Loucy (cell line): ENCODE measurements around the gene E2F3.
"Not testable (repeated sequence)": the region's sequence is repeated elsewhere in the genome, so short reads cannot be mapped to it uniquely, and the experiment has no call there.

ENCODE experiments used
- H2AFZ ChIP-seq: fragments of 200-600 bp; sonication (generic); 2 replicates; pipeline ENCODE4 v1.6.0; 2016; ENCODE audit warnings: antibody characterized with exemption, mild to moderate bottlenecking, low read length, moderate library complexity
- H3F3A ChIP-seq: fragments of 200-600 bp; 2 replicates; pipeline ENCODE4 v1.6.0; 2016; ENCODE audit warnings: antibody characterized with exemption, low read depth, mild to moderate bottlenecking
- H3K27me3 ChIP-seq: fragments of 200-600 bp; sonication (generic); 2 replicates; pipeline ENCODE4 v1.6.1; 2014; ENCODE audit warnings: low read length, mild to moderate bottlenecking; ENCODE audit not compliant: insufficient read depth, poor library complexity, severe bottlenecking
- H3K36me3 ChIP-seq: fragments of 200-600 bp; sonication (generic); 2 replicates; pipeline ENCODE4 v1.6.1; 2016; ENCODE audit warnings: low read length; ENCODE audit not compliant: insufficient read depth
- H3K4me1 ChIP-seq: fragments of 200-600 bp; sonication (generic); 2 replicates; pipeline ENCODE4 v1.5.1; 2014; ENCODE audit warnings: low read length, mild to moderate bottlenecking; ENCODE audit not compliant: insufficient read depth, poor library complexity, severe bottlenecking
- H3K4me2 ChIP-seq: fragments of 200-600 bp; sonication (generic); 2 replicates; pipeline ENCODE4 v1.6.0; 2014; ENCODE audit warnings: antibody characterized with exemption, low read length, low read depth, mild to moderate bottlenecking; ENCODE audit not compliant: poor library complexity, severe bottlenecking
- H3K4me3 ChIP-seq: fragments of 200-600 bp; sonication (generic); 2 replicates; pipeline ENCODE4 v1.5.1; 2014; ENCODE audit warnings: low read length, mild to moderate bottlenecking, mixed read lengths; ENCODE audit not compliant: poor library complexity, severe bottlenecking
- H3K79me2 ChIP-seq: fragments of 200-600 bp; sonication (generic); 2 replicates; pipeline ENCODE4 v1.6.1; 2014; ENCODE audit warnings: low read length; ENCODE audit not compliant: insufficient read depth
- H3K9ac ChIP-seq: fragments of 200-600 bp; sonication (generic); 2 replicates; pipeline ENCODE4 v1.6.0; 2014; ENCODE audit warnings: mild to moderate bottlenecking, low read depth, low read length, moderate library complexity; ENCODE audit not compliant: poor library complexity, severe bottlenecking
- H3K9me2 ChIP-seq: fragments of 200-600 bp; sonication (generic); replicated peaks from 2 replicates; pipeline ENCODE4 v1.6.1; 2016; ENCODE audit warnings: low read depth, low read length, mixed read lengths
- H3K9me3 ChIP-seq: fragments of 200-600 bp; sonication (generic); 2 replicates; pipeline ENCODE4 v1.6.1; 2014; ENCODE audit warnings: mild to moderate bottlenecking, antibody characterized with exemption, low read length, low read depth; ENCODE audit not compliant: insufficient read depth
- H4K20me1 ChIP-seq: fragments of 200-600 bp; sonication (generic); 2 replicates; pipeline ENCODE4 v1.6.0; 2014; ENCODE audit warnings: antibody characterized with exemption, low read length, mild to moderate bottlenecking; ENCODE audit not compliant: insufficient read depth, poor library complexity, severe bottlenecking
- EZH2phosphoT487 ChIP-seq: fragments of 200-600 bp; IDR thresholded peaks from 2 replicates; pipeline ENCODE4 v1.6.1; 2018; ENCODE audit warnings: antibody characterized with exemption, mild to moderate bottlenecking, moderate library complexity, borderline replicate concordance
- TF ChIP-seq, protein P1 (sequence below): fragments of 200-600 bp; sonication (generic); conservative IDR thresholded peaks from 2 replicates; pipeline ENCODE4 v1.5.1; 2014; ENCODE audit warnings: mild to moderate bottlenecking, antibody characterized with exemption, low read length

The E2F3 gene

DNA sequence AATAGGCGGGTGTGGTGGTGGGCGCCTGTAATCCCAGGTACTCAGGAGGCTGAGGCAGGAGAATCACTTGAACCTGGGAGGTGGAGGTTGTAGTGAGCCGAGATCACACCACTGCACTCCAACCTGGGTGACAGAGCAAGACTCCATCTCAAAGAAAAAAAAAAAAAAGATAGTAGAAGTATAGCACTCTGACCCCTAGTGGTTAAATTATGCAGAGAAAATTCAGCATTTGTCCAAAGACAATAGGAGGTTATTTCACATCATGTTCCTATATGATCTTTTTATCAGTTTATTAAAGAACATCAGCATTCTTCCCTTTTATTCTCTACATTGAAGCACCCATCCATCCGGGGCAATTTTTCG lies 127.4 kb downstream of the E2F3 start:
- not testable (repeated sequence) for H2AFZ ChIP-seq, H3K36me3 ChIP-seq, H3K27me3 ChIP-seq, H3K9me2 ChIP-seq, H3K9me3 ChIP-seq, H4K20me1 ChIP-seq, H3F3A ChIP-seq, H3K4me3 ChIP-seq, H3K79me2 ChIP-seq, H3K4me2 ChIP-seq
- Histone ChIP-seq H3K4me1 (peaks cover 13% of the 10 kb centered on the region), H3K9ac (peak overlapping the region; percentile 58)
- TF ChIP-seq, protein P1, sequence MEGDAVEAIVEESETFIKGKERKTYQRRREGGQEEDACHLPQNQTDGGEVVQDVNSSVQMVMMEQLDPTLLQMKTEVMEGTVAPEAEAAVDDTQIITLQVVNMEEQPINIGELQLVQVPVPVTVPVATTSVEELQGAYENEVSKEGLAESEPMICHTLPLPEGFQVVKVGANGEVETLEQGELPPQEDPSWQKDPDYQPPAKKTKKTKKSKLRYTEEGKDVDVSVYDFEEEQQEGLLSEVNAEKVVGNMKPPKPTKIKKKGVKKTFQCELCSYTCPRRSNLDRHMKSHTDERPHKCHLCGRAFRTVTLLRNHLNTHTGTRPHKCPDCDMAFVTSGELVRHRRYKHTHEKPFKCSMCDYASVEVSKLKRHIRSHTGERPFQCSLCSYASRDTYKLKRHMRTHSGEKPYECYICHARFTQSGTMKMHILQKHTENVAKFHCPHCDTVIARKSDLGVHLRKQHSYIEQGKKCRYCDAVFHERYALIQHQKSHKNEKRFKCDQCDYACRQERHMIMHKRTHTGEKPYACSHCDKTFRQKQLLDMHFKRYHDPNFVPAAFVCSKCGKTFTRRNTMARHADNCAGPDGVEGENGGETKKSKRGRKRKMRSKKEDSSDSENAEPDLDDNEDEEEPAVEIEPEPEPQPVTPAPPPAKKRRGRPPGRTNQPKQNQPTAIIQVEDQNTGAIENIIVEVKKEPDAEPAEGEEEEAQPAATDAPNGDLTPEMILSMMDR = peak; percentile 57

DNA sequence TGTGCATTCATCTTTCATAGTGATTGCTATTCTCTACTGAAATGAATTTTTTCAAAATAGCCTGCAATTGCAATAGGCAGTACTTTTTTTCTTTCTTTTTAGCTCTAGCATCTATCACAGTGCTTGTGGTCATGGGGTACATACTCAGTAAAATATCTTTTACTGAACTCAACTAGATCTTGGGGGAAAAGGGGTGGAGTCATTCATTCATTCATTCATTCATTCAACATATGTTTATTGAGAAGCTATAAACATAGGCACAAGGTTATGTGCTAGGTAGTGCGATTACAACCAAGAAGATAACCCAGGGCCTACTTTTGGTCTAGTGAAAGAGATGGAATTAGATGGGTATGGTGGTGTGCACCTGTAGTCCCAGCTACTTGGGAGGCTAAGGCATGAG lies 131.2 kb downstream of the E2F3 start:
- Histone ChIP-seq H3K9me2 (no peaks in the 10 kb centered on the region), H3K4me1 (peaks cover 35% of the 10 kb centered on the region), H3K27me3 (no peaks in the 10 kb centered on the region), H3K36me3 (no peaks in the 10 kb centered on the region), H3F3A (no peaks in the 10 kb centered on the region), H4K20me1 (peaks cover 5% of the 10 kb centered on the region), H3K9me3 (no peaks in the 10 kb centered on the region), H3K9ac (no peak overlapping the region), H3K79me2 (peaks cover 34% of the 10 kb centered on the region), H2AFZ (no peak overlapping the region), H3K4me2 (no peak overlapping the region), H3K4me3 (no peak overlapping the region)
- TF ChIP-seq EZH2phosphoT487 = no peak
- TF ChIP-seq, protein P1 = no peak

DNA sequence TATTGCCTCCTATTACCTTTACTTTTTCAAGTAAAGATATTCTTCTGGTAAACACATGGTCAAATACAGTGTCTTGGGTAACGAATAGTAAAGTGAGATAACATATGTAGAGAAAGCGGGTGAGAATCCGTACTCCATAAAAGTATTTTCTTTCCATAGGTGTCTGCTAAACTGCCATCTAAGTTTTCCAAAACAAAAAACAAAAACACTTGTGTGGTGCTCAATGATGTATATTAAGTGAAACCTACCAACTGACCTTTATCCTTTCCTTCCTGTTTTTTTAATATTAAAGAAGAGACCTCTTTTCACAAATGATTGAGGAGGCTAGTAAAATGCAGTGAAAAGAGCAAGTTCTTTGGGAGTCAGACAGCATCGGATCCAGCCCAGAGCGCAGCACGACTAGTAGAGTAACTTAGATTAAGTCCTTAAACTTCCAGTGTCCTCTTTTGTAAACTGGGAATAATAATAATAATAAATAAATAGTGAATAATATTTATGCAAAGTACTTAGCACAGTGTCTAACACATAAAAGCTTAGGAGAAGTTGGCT lies 132.1 kb downstream of the E2F3 start:
- H3K4me3 ChIP-seq = peak overlapping the region; percentile 95

More for the DNA sequence above, 132.1 kb downstream of the E2F3 start:
- Histone ChIP-seq H3K9me3 (no peaks in the 10 kb centered on the region), H3F3A (no peaks in the 10 kb centered on the region), H4K20me1 (peaks cover 5% of the 10 kb centered on the region), H3K4me2 (peak overlapping the region; percentile 66), H3K36me3 (no peaks in the 10 kb centered on the region), H3K27me3 (no peaks in the 10 kb centered on the region), H3K9me2 (no peaks in the 10 kb centered on the region), H2AFZ (peak overlapping the region; percentile 71), H3K9ac (peak overlapping the region; percentile 93), H3K4me1 (peaks cover 37% of the 10 kb centered on the region), H3K79me2 (peaks cover 43% of the 10 kb centered on the region)
- TF ChIP-seq EZH2phosphoT487 = no peak
- TF ChIP-seq, protein P1 = no peak
